K562 (cell line): ENCODE data around the gene GJA9. TPM values are rescaled to one million over a fixed set of nuclear protein-coding genes. Genes with fewer than 3 reads are reported as not detected.

Experiments used
- BCOR ChIP-seq: fragments of 450-650 bp; IDR thresholded peaks from 2 replicates; pipeline ENCODE4 v1.6.1; 2016
- CBX3 ChIP-seq, 2 experiments: IDR thresholded peaks; 1 replicate in 1 of 2; 2 replicates in 1 of 2; pipeline ENCODE4 v1.6.1; 2012; ENCODE audit warnings: inconsistent platforms in 2 of 2, low read length in 2 of 2, borderline replicate concordance in 1 of 2, control low read depth in 1 of 2
- CEBPG ChIP-seq, 3 experiments: fragments of 200-800 bp in 1 of 3; sonication (Bioruptor generic) in 1 of 3; sonication (generic) in 1 of 3; formaldehyde crosslinking in 1 of 3; IDR thresholded peaks in 2 of 3; conservative IDR thresholded peaks in 1 of 3; 2 replicates each; pipeline versions ENCODE4 v1.6.1 to v1.8.0; 2016 to 2022; ENCODE audit warnings: missing compliant biosample characterization in 2 of 3, missing genetic modification characterization in 2 of 3, mild to moderate bottlenecking in 1 of 3, missing genetic modification reagents in 1 of 3
- EWSR1 ChIP-seq: fragments of 450-650 bp; IDR thresholded peaks from 2 replicates; pipeline ENCODE4 v1.6.1; 2018; ENCODE audit warnings: borderline replicate concordance, mild to moderate bottlenecking, low read depth, moderate library complexity; ENCODE audit not compliant: partially characterized antibody
- FOXM1 ChIP-seq, 2 experiments: fragments of 450-650 bp in 1 of 2; sonication (generic) in 1 of 2; formaldehyde crosslinking in 1 of 2; IDR thresholded peaks; 2 replicates each; pipeline versions ENCODE4 v1.6.1 to v1.9.0; 2017 to 2022; ENCODE audit warnings: low read depth in 2 of 2, mild to moderate bottlenecking in 2 of 2, missing genetic modification reagents in 1 of 2, moderate library complexity in 1 of 2
- GATAD2A ChIP-seq: fragments of 450-650 bp; IDR thresholded peaks from 2 replicates; pipeline ENCODE4 v1.6.1; 2017
- KHSRP ChIP-seq: fragments of 450-650 bp; IDR thresholded peaks from 2 replicates; pipeline ENCODE4 v1.6.1; 2017
- LEF1 ChIP-seq: fragments of 450-650 bp; IDR thresholded peaks from 2 replicates; pipeline ENCODE4 v1.6.1; 2016; ENCODE audit warnings: mild to moderate bottlenecking
- PHF8 ChIP-seq: fragments of 200-600 bp; sonication (generic); IDR thresholded peaks from 2 replicates; pipeline ENCODE4 v1.6.1; 2012; ENCODE audit warnings: mixed run types, mild to moderate bottlenecking, inconsistent platforms, low read length, moderate library complexity, borderline replicate concordance
- PURB ChIP-seq: sonication (generic); formaldehyde crosslinking; IDR thresholded peaks from 2 replicates; pipeline ENCODE4 v1.9.0; 2021; ENCODE audit warnings: low read depth, mild to moderate bottlenecking, missing genetic modification reagents
- RBM25 ChIP-seq: fragments of 200-400 bp; formaldehyde crosslinking; IDR thresholded peaks from 2 replicates; pipeline ENCODE4 v1.6.1; 2018; ENCODE audit warnings: low read length, low read depth, moderate library complexity; ENCODE audit not compliant: severe bottlenecking
- TAF9B ChIP-seq: fragments of 450-650 bp; IDR thresholded peaks from 2 replicates; pipeline ENCODE4 v1.6.1; 2018; ENCODE audit warnings: mild to moderate bottlenecking; ENCODE audit not compliant: partially characterized antibody
- U2AF1 ChIP-seq: fragments of 200-400 bp; formaldehyde crosslinking; optimal IDR thresholded peaks from 2 replicates; pipeline ENCODE3; 2017; ENCODE audit warnings: mild to moderate bottlenecking, low read depth, low read length, moderate library complexity
- XRCC3 ChIP-seq: fragments of 450-650 bp; IDR thresholded peaks from 2 replicates; pipeline ENCODE4 v1.6.1; 2017; ENCODE audit warnings: mild to moderate bottlenecking, moderate library complexity
- ZBTB7A ChIP-seq: IDR thresholded peaks from 2 replicates; pipeline ENCODE4 v1.6.1; 2011; ENCODE audit warnings: low read depth, mild to moderate bottlenecking, low read length, moderate library complexity, borderline replicate concordance; ENCODE audit not compliant: control insufficient read depth
- ZNF282 ChIP-seq: sonication (generic); formaldehyde crosslinking; IDR thresholded peaks from 2 replicates; pipeline ENCODE4 v1.8.1; 2023; ENCODE audit warnings: missing genetic modification reagents
- ZNF324 ChIP-seq: fragments of 250-450 bp; sonication (Bioruptor Pico); IDR thresholded peaks from 2 replicates; pipeline ENCODE4 v1.4.0; 2020; ENCODE audit warnings: mild to moderate bottlenecking
- ZNF445 ChIP-seq: fragments of 250-450 bp; sonication (Bioruptor Pico); IDR thresholded peaks from 2 replicates; pipeline ENCODE4 v1.4.0; 2020; ENCODE audit warnings: low read depth, mild to moderate bottlenecking, moderate library complexity
- polyA plus RNA-seq, 8 experiments: library from polyadenylated mRNA; depleted of rRNA in 4 of 8; stranded (reverse) in 5 of 8; unstranded in 3 of 8; fragments of >200 nt; fragmentation: Nextera tagmentation in 2 of 8; fragmentation: Illumina TruSeq in 1 of 8; extraction: Ambion mirVana in 2 of 8; extraction: Trizol in 1 of 8; gene quantifications; 2 replicates each; pipeline versions ENCODE4 v1.2.1 to v1.2.3, GENCODE V29; 2011 to 2014; ENCODE audit warnings: inconsistent platforms in 1 of 8, missing spikeins in 1 of 8
- total RNA-seq, 7 experiments: library from RNA; depleted of rRNA in 6 of 7; stranded (reverse); fragments of >200 nt in 6 of 7; fragmentation: Illumina TruSeq in 2 of 7; extraction: Trizol in 2 of 7; gene quantifications; 2 replicates each; pipeline versions ENCODE4 v1.2.1 to v1.2.3, GENCODE V29; 2011 to 2021; ENCODE audit warnings: low replicate concordance in 1 of 7
- TF ChIP-seq, protein P1 (sequence below): fragments of 450-650 bp; IDR thresholded peaks from 2 replicates; pipeline ENCODE4 v1.6.1; 2016; ENCODE audit warnings: low read depth
- TF ChIP-seq, protein P2 (sequence below), 2 experiments: fragments of 450-650 bp; IDR thresholded peaks; 2 replicates each; pipeline ENCODE4 v1.6.1; 2016

Gene GJA9
- total and polyA plus RNA-seq, 9 of the 15 experiments (the other 6 are each of a cell fraction or from before 2014, with no cell fraction given), result not detected

DNA sequence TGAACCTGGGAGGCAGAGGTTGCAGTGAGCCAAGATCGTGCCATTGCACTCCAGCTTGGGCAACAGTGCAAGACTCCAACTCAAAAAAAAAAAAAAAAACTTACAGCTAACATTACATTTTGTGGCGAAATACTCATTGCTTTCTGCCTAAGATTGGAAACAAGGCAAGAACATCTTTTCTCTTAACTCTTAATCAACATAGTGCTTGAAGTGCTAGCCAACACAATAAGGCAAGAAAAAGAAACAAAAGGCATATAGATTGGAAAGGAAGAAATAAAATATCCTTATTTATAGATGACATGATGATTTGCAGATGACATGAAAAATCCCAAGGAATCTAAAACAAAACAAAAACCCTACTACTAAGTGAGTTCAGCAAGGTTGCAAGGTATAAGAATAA, 24.6 kb upstream of the GJA9 start (continued):
- TF ChIP-seq ZBTB7A (no peak), PHF8 (no peak), BCOR (peak; percentile 71; the same call in 1 of the 2 replicates), TAF9B (no peak), XRCC3 (no peak), RBM25 (peak; percentile 73), ZNF445 (CRISPR knock-in tag) (no peak), EWSR1 (no peak), ZNF324 (CRISPR knock-in tag) (no peak), FOXM1 (IDR thresholded peaks at IDR 0.05; ENCODE audit: low read depth) (no peak), FOXM1 (CRISPR knock-in tag; IDR thresholded peaks at IDR 0.05; ENCODE audit: low read depth) (no peak), PURB (no peak), KHSRP (no peak), U2AF1 (no peak), GATAD2A (no peak), LEF1 (no peak), ZNF282 (no peak), CBX3 (IDR thresholded peaks at IDR 0.05; ENCODE audit: borderline replicate concordance in 1 of 2, low read length in 2 of 2) (peak in 1 of 2 experiments; percentile 91; a peak in 2 of 3 replicates), CEBPG (CRISPR knock-in tag; IDR thresholded peaks at IDR 0.05) (no peak), CEBPG (tag; conservative IDR thresholded peaks at IDR 0.05 in 1 of 2, IDR thresholded peaks at IDR 0.05 in 1 of 2) (no peak)
- TF ChIP-seq, protein P1, sequence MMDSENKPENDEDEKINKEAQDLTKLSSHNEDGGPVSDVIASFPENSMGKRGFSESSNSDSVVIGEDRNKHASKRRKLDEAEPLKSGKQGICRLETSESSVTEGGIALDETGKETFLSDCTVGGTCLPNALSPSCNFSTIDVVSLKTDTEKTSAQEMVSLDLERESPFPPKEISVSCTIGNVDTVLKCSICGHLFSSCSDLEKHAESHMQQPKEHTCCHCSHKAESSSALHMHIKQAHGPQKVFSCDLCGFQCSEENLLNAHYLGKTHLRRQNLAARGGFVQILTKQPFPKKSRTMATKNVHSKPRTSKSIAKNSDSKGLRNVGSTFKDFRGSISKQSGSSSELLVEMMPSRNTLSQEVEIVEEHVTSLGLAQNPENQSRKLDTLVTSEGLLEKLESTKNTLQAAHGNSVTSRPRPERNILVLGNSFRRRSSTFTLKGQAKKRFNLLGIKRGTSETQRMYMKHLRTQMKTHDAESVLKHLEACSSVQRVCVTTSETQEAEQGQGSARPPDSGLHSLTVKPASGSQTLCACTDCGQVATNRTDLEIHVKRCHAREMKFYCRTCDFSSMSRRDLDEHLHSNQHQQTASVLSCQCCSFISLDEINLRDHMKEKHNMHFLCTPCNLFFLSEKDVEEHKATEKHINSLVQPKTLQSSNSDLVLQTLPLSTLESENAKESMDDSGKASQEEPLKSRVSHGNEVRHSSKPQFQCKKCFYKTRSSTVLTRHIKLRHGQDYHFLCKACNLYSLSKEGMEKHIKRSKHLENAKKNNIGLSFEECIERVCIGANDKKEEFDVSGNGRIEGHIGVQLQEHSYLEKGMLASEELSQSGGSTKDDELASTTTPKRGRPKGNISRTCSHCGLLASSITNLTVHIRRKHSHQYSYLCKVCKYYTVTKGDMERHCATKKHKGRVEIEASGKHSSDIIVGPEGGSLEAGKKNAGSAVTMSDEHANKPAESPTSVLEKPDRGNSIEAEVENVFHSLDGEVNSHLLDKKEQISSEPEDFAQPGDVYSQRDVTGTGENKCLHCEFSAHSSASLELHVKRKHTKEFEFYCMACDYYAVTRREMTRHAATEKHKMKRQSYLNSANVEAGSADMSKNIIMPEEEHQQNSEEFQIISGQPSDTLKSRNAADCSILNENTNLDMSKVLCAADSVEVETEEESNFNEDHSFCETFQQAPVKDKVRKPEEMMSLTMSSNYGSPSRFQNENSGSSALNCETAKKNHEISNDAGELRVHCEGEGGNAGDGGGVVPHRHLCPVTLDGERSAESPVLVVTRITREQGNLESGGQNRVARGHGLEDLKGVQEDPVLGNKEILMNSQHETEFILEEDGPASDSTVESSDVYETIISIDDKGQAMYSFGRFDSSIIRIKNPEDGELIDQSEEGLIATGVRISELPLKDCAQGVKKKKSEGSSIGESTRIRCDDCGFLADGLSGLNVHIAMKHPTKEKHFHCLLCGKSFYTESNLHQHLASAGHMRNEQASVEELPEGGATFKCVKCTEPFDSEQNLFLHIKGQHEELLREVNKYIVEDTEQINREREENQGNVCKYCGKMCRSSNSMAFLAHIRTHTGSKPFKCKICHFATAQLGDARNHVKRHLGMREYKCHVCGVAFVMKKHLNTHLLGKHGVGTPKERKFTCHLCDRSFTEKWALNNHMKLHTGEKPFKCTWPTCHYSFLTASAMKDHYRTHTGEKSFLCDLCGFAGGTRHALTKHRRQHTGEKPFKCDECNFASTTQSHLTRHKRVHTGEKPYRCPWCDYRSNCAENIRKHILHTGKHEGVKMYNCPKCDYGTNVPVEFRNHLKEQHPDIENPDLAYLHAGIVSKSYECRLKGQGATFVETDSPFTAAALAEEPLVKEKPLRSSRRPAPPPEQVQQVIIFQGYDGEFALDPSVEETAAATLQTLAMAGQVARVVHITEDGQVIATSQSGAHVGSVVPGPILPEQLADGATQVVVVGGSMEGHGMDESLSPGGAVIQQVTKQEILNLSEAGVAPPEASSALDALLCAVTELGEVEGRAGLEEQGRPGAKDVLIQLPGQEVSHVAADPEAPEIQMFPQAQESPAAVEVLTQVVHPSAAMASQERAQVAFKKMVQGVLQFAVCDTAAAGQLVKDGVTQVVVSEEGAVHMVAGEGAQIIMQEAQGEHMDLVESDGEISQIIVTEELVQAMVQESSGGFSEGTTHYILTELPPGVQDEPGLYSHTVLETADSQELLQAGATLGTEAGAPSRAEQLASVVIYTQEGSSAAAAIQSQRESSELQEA, result no peak
- TF ChIP-seq, protein P2, sequence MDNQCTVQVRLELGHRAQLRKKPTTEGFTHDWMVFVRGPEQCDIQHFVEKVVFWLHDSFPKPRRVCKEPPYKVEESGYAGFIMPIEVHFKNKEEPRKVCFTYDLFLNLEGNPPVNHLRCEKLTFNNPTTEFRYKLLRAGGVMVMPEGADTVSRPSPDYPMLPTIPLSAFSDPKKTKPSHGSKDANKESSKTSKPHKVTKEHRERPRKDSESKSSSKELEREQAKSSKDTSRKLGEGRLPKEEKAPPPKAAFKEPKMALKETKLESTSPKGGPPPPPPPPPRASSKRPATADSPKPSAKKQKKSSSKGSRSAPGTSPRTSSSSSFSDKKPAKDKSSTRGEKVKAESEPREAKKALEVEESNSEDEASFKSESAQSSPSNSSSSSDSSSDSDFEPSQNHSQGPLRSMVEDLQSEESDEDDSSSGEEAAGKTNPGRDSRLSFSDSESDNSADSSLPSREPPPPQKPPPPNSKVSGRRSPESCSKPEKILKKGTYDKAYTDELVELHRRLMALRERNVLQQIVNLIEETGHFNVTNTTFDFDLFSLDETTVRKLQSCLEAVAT (IDR thresholded peaks at IDR 0.05), result no peak
